ENCODE measurements around the gene KCNH8. TPM values are rescaled to one million over a fixed set of nuclear protein-coding genes. Genes with fewer than 3 reads are reported as not detected.

Gene KCNH8
- total RNA-seq, 4 donors from 2014 or later, result 0.55 to 1.1 (median 1.00) TPM; not detected in 1

DNA sequence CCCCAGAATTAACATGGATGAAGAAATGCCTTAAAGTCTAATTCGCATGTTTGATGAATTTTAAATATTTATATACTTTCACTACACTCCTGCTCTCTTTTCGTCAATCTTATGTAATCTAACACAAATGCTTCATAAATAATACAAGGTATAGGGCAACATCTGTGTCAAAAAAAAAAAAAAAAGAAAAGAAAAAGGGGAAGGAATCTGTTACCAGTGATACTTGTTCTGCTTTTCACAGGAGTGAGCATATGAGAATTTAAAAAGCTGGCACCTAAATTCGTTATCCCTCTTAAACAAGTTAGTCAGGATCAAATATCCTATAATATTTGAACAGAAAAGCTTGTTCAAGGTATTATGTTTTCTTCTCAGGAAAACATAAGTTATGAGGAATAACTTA is 243.8 kb downstream of the KCNH8 start:
- no peaks in the 10 kb centered on the region for H3K36me3 ChIP-seq

DNA sequence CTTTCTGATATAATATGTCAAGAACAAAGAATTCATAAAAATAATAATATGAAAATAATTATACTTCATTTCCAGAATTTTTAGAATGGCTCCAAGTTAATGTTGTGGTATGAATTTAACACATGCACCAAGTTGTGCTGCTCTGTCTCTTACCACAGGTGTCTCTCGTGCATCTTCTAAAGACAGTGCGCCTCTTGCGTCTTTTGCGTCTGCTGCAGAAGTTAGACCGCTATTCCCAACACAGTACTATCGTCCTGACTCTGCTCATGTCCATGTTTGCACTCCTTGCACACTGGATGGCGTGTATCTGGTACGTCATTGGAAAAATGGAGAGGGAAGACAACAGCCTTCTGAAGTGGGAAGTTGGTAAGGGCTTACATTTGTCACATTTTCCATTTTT is 246.6 kb downstream of the KCNH8 start:
- in situ Hi-C loops (cut with MboI; ENCODE audit: low pct_ligation_motif_present in 1 of 4, low pct_unique_long_range_greater_than_20kb in 1 of 4, low sequenced_read_pairs in 3 of 4), result no loop called here
- DNase-seq, result no peak
- TF ChIP-seq, protein P1, sequence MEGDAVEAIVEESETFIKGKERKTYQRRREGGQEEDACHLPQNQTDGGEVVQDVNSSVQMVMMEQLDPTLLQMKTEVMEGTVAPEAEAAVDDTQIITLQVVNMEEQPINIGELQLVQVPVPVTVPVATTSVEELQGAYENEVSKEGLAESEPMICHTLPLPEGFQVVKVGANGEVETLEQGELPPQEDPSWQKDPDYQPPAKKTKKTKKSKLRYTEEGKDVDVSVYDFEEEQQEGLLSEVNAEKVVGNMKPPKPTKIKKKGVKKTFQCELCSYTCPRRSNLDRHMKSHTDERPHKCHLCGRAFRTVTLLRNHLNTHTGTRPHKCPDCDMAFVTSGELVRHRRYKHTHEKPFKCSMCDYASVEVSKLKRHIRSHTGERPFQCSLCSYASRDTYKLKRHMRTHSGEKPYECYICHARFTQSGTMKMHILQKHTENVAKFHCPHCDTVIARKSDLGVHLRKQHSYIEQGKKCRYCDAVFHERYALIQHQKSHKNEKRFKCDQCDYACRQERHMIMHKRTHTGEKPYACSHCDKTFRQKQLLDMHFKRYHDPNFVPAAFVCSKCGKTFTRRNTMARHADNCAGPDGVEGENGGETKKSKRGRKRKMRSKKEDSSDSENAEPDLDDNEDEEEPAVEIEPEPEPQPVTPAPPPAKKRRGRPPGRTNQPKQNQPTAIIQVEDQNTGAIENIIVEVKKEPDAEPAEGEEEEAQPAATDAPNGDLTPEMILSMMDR (IDR thresholded peaks at IDR 0.05), result no peak
- TF ChIP-seq EP300 (IDR thresholded peaks at IDR 0.05; ENCODE audit: low read depth), result no peak
- WGBS, 2 donors (ENCODE audit: low coverage in 1 of 2), result 88 to 91% methylated on average over 8 of the region's 8 CpGs
- Histone ChIP-seq H3K9me3 (no peaks in the 10 kb centered on the region), H3K4me1 (no peaks in the 10 kb centered on the region), H3K27ac (no peak overlapping the region), H3K27me3 (no peaks in the 10 kb centered on the region), H3K4me3 (no peak overlapping the region), H3K36me3 (no peaks in the 10 kb centered on the region)
- intact Hi-C loops (cut with DNase I; ENCODE audit: low total_unique reads), result no loop called here

More for the DNA sequence above, 243.8 kb downstream of the KCNH8 start:
- Histone ChIP-seq H3K4me1 (no peaks in the 10 kb centered on the region), H3K27me3 (no peaks in the 10 kb centered on the region), H3K4me3 (no peak overlapping the region), H3K9me3 (no peaks in the 10 kb centered on the region), H3K27ac (no peak overlapping the region)
- no peak for DNase-seq
- in situ Hi-C loops (cut with MboI; ENCODE audit: low pct_ligation_motif_present in 1 of 4, low pct_unique_long_range_greater_than_20kb in 1 of 4, low sequenced_read_pairs in 3 of 4) (no loop called here), intact Hi-C loops (cut with DNase I; ENCODE audit: low total_unique reads) (no loop called here)
- 71 to 79% methylated on average over 3 of the region's 3 CpGs for WGBS, 2 donors (ENCODE audit: low coverage in 1 of 2)
- TF ChIP-seq POLR2AphosphoS5 (IDR thresholded peaks at IDR 0.05), result no peak
- TF ChIP-seq EP300 (IDR thresholded peaks at IDR 0.05; ENCODE audit: low read depth), result no peak
- no peak for TF ChIP-seq POLR2A (IDR thresholded peaks at IDR 0.05)
- TF ChIP-seq, protein P1 (IDR thresholded peaks at IDR 0.05), result no peak

DNA sequence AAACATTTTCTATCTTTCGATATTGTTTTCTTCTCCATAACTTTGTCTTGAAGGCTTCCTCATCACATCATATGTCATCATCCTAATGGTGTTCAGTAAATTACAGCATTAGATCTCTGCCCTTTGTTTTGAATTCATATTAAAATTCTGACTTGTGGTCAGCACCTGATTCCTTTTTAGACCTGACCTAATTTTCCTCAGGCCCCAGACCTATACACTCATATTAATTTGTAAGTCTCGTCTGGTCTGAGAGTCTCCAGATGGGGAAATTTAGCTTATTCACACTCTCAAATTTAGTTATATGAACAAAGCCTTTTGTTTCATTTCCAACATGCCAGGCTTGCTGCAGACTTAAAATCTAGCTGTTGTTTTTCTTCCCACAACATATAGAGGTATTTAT is 248.4 kb downstream of the KCNH8 start:
- in situ Hi-C loops (cut with MboI; ENCODE audit: low pct_ligation_motif_present in 1 of 4, low pct_unique_long_range_greater_than_20kb in 1 of 4, low sequenced_read_pairs in 3 of 4), result no loop called here
- no peaks in the 10 kb centered on the region for H3K9me3 ChIP-seq
- no peak for DNase-seq
- H3K27ac ChIP-seq, result no peak overlapping the region
- H3K4me1 ChIP-seq, result no peaks in the 10 kb centered on the region
- H3K36me3 ChIP-seq, result no peaks in the 10 kb centered on the region
- H3K4me3 ChIP-seq, result no peak overlapping the region
- no peaks in the 10 kb centered on the region for H3K27me3 ChIP-seq
- TF ChIP-seq POLR2AphosphoS5 (IDR thresholded peaks at IDR 0.05) (no peak), POLR2A (IDR thresholded peaks at IDR 0.05) (no peak), EP300 (IDR thresholded peaks at IDR 0.05; ENCODE audit: low read depth) (no peak)
- TF ChIP-seq, protein P1 (IDR thresholded peaks at IDR 0.05), result no peak
- intact Hi-C loops (cut with DNase I; ENCODE audit: low total_unique reads), result no loop called here
- WGBS, 2 donors (ENCODE audit: low coverage in 1 of 2), result 78 to 80% methylated on average over 2 of the region's 2 CpGs

DNA sequence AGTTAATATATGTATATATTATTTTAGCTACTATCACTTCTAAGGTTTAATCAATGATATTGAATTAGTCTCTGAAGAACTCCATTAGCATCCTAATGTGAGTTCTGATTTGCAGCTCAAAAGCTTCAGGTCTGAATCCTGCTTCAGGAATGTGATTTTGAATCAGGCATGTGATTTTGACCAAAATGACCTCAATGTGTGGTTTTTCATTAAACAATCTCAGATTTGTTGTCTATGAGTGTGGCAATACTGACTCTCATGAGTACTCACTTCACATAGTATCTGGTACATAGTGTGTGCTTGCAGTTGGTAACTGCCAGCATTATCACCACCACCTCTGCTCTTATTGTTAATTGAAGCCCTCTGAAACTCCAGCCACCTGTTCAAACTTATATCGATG is 251.0 kb downstream of the KCNH8 start:
- no peaks in the 10 kb centered on the region for H3K27me3 ChIP-seq
- H3K4me3 ChIP-seq, result no peak overlapping the region
- DNase-seq, result no peak
- TF ChIP-seq EP300 (IDR thresholded peaks at IDR 0.05; ENCODE audit: low read depth), result no peak
- TF ChIP-seq, protein P1 (IDR thresholded peaks at IDR 0.05), result no peak
- TF ChIP-seq POLR2AphosphoS5 (IDR thresholded peaks at IDR 0.05), result no peak
- in situ Hi-C loops (cut with MboI; ENCODE audit: low pct_ligation_motif_present in 1 of 4, low pct_unique_long_range_greater_than_20kb in 1 of 4, low sequenced_read_pairs in 3 of 4), result no loop called here
- 83 to 87% methylated on average over 1 of the region's 1 CpG for WGBS, 2 donors (ENCODE audit: low coverage in 1 of 2)
- no peaks in the 10 kb centered on the region for H3K36me3 ChIP-seq
- intact Hi-C loops (cut with DNase I; ENCODE audit: low total_unique reads), result no loop called here
- H3K27ac ChIP-seq, result no peak overlapping the region
- no peaks in the 10 kb centered on the region for H3K9me3 ChIP-seq
- H3K4me1 ChIP-seq, result no peaks in the 10 kb centered on the region
